H1 (cell line): Measurements from ENCODE around the gene RBBP5. TPM values are rescaled to one million over a fixed set of nuclear protein-coding genes. Genes with fewer than 3 reads are reported as not detected.

Experiments used
- ASH2L ChIP-seq: fragments of 200-600, 300-600 bp; sonication (generic); IDR thresholded peaks from one replicate; pipeline ENCODE4 v1.7.1; 2017; ENCODE audit warnings: low read length
- BRCA1 ChIP-seq: IDR thresholded peaks from 2 replicates; pipeline ENCODE4 v1.6.1; 2012; ENCODE audit warnings: low read depth, low read length, improper control_type of control experiment
- CEBPB ChIP-seq: IDR thresholded peaks from 2 replicates; pipeline ENCODE4 v1.6.1; 2012; ENCODE audit warnings: low read depth, low read length
- CHD1 ChIP-seq: IDR thresholded peaks from 2 replicates; pipeline ENCODE4 v1.6.1; 2012; ENCODE audit warnings: low read depth, low read length, improper control_type of control experiment
- CHD7 ChIP-seq: fragments of 300-600 bp; sonication (generic); IDR thresholded peaks from 2 replicates; pipeline ENCODE4 v1.7.1; 2012; ENCODE audit warnings: low read length, moderate library complexity, mild to moderate bottlenecking, inconsistent platforms; ENCODE audit not compliant: insufficient replicate concordance
- CREB1 ChIP-seq: IDR thresholded peaks from 2 replicates; pipeline ENCODE4 v1.6.1; 2012; ENCODE audit warnings: inconsistent platforms
- RAD21 ChIP-seq, 2 experiments: IDR thresholded peaks in 1 of 2; conservative IDR thresholded peaks in 1 of 2; 2 replicates each; pipeline ENCODE4 v1.6.1; 2011; ENCODE audit warnings: low read depth in 2 of 2, low read length in 2 of 2, improper control_type of control experiment in 1 of 2, inconsistent platforms in 1 of 2, mild to moderate bottlenecking in 1 of 2, moderate library complexity in 1 of 2
- RFX5 ChIP-seq: IDR thresholded peaks from 2 replicates; pipeline ENCODE4 v1.6.1; 2011; ENCODE audit warnings: low read depth, low read length, improper control_type of control experiment, borderline replicate concordance
- SP1 ChIP-seq: IDR thresholded peaks from 2 replicates; pipeline ENCODE4 v1.6.1; 2011; ENCODE audit warnings: low read depth, low read length
- TAF1 ChIP-seq: IDR thresholded peaks from 2 replicates; pipeline ENCODE4 v1.6.1; 2011; ENCODE audit warnings: mild to moderate bottlenecking, low read depth, low read length
- TBP ChIP-seq: IDR thresholded peaks from 2 replicates; pipeline ENCODE4 v1.6.1; 2011; ENCODE audit warnings: low read depth, low read length, improper control_type of control experiment
- TEAD4 ChIP-seq: IDR thresholded peaks from 2 replicates; pipeline ENCODE4 v1.6.1; 2012; ENCODE audit warnings: low read depth, low read length, inconsistent platforms, mixed read lengths
- YY1 ChIP-seq: IDR thresholded peaks from 2 replicates; pipeline ENCODE4 v1.6.1; 2011; ENCODE audit warnings: low read depth, mild to moderate bottlenecking, low read length
- polyA plus RNA-seq, 7 experiments: library from polyadenylated mRNA; depleted of rRNA in 3 of 7; stranded (reverse) in 5 of 7; unstranded in 2 of 7; fragments of >200 nt in 5 of 7; fragments of 200-250 nt in 2 of 7; gene quantifications; 1 replicate in 5 of 7; 2 replicates in 1 of 7; 4 replicates in 1 of 7; pipeline versions ENCODE4 v1.2.1 to v1.2.3, GENCODE V29; 2011 to 2013; ENCODE audit warnings: missing spikeins in 2 of 7, mixed read lengths in 2 of 7
- total RNA-seq: library from RNA; stranded (reverse); fragmentation: NEBNext Ultra II Directional; extraction: Animal tissue kit (Norgen Biotek cat#: 25700); gene quantifications from 2 replicates; pipeline ENCODE4 v1.2.1, GENCODE V29; 2021

The RBBP5 gene
- total and polyA plus RNA-seq, 2 of the 8 experiments (the other 6 are each of a cell fraction or from before 2014, with no cell fraction given): 6.7 to 21.5 TPM

- TF ChIP-seq CHD7 (no peak), ASH2L (no peak), TAF1 (no peak), CHD1 (no peak), RFX5 (no peak), TBP (no peak), TEAD4 (no peak), RAD21 (IDR thresholded peaks at IDR 0.05 in 1 of 2, conservative IDR thresholded peaks at IDR 0.05 in 1 of 2; ENCODE audit: low read depth in 2 of 2, low read length in 2 of 2) (no peak), CEBPB (no peak), YY1 (no peak), BRCA1 (no peak), CREB1 (no peak), SP1 (no peak)
- TF ChIP-seq, all 59 proteins: peak for 0
These were observed 12.1 kb downstream of the RBBP5 start (continued) for GRCh38 chr1:205109711-205110110.
